ENCODE measurements around the gene GAK. TPM values are rescaled to one million over a fixed set of nuclear protein-coding genes. Genes with fewer than 3 reads are reported as not detected.

GAK gene
- total RNA-seq, 1 donor from 2014 or later = 130 TPM

- no peaks in the 10 kb centered on the region for H3K27me3 ChIP-seq (ENCODE audit: low read depth)
- H3K27ac ChIP-seq = no peak overlapping the region
- no peak for TF ChIP-seq CTCF (IDR thresholded peaks at IDR 0.05)
- H3K4me1 ChIP-seq = no peaks in the 10 kb centered on the region
- H3K36me3 ChIP-seq = peaks cover 89% of the 10 kb centered on the region
- DNase-seq (no peak), ATAC-seq (no peak)
- H3K9me3 ChIP-seq = no peaks in the 10 kb centered on the region
- no peak overlapping the region for H3K4me3 ChIP-seq
- intact Hi-C loops (cut with DNase I) = no loop called here
Observed at GRCh38 chr4:884896-885295, 47.2 kb downstream of the GAK start.

- Histone ChIP-seq H3K27ac (no peak overlapping the region), H3K4me1 (no peaks in the 10 kb centered on the region), H3K27me3 (ENCODE audit: low read depth) (no peaks in the 10 kb centered on the region), H3K4me3 (no peak overlapping the region), H3K9me3 (no peaks in the 10 kb centered on the region), H3K36me3 (peaks cover 89% of the 10 kb centered on the region)
- no peak for TF ChIP-seq CTCF (IDR thresholded peaks at IDR 0.05)
- intact Hi-C loops (cut with DNase I) = no loop called here
- no peak for DNase-seq
- ATAC-seq = no peak
Observed at GRCh38 chr4:884259-884658, 47.9 kb downstream of the GAK start.

- no peaks in the 10 kb centered on the region for H3K9me3 ChIP-seq
- ATAC-seq (no peak), DNase-seq (no peak)
- peaks cover 89% of the 10 kb centered on the region for H3K36me3 ChIP-seq
- H3K27me3 ChIP-seq (ENCODE audit: low read depth) = no peaks in the 10 kb centered on the region
- intact Hi-C loops (cut with DNase I) = no loop called here
- no peak overlapping the region for H3K4me3 ChIP-seq
- no peak overlapping the region for H3K27ac ChIP-seq
- no peaks in the 10 kb centered on the region for H3K4me1 ChIP-seq
- no peak for TF ChIP-seq CTCF (IDR thresholded peaks at IDR 0.05)
Observed at GRCh38 chr4:883377-884095, 48.6 kb downstream of the GAK start.

- Histone ChIP-seq H3K4me1 (no peaks in the 10 kb centered on the region), H3K4me3 (no peak overlapping the region), H3K27ac (no peak overlapping the region), H3K36me3 (peaks cover 90% of the 10 kb centered on the region), H3K27me3 (ENCODE audit: low read depth) (no peaks in the 10 kb centered on the region), H3K9me3 (no peaks in the 10 kb centered on the region)
- no peak for ATAC-seq
- no peak for TF ChIP-seq CTCF (IDR thresholded peaks at IDR 0.05)
- DNase-seq = no peak
- intact Hi-C loops (cut with DNase I) = no loop called here
Observed at GRCh38 chr4:882646-883045, 49.5 kb downstream of the GAK start.

- H3K36me3 ChIP-seq = peaks cover 99% of the 10 kb centered on the region
Observed at GRCh38 chr4:881709-882108, 50.4 kb downstream of the GAK start.

More at GRCh38 chr4:881709-882108, 50.4 kb downstream of the GAK start:
- Histone ChIP-seq H3K4me1 (no peaks in the 10 kb centered on the region), H3K9me3 (no peaks in the 10 kb centered on the region), H3K27me3 (ENCODE audit: low read depth) (no peaks in the 10 kb centered on the region), H3K27ac (no peak overlapping the region), H3K4me3 (no peak overlapping the region)
- ATAC-seq (no peak), DNase-seq (no peak)
- TF ChIP-seq CTCF (IDR thresholded peaks at IDR 0.05) = no peak
- intact Hi-C loops (cut with DNase I) = no loop called here

All from lower lobe of right lung (tissue), 2 donors.